GM12878 (cell line): ENCODE data around the gene POLG. TPM values are rescaled to one million over a fixed set of nuclear protein-coding genes. Genes with fewer than 3 reads are reported as not detected.

Experiments
- ATAC-seq: fragments of 200-7000 bp; cut with Tn5 transposase; 3 replicates; pipeline ENCODE4 v1.9.1; 2020; ENCODE audit warnings: mild to moderate bottlenecking, moderate library complexity
- BruUV-seq: library from RNA; stranded (reverse); fragments of 400-500 nt; replicated peaks from 2 replicates; lab custom pipeline; 2021; lab: Mats Ljungman, UMichigan
- CTCF ChIA-PET: fragments of 300-600 bp; sonication (Branson Sonifier 250); formaldehyde crosslinking; extraction: SDS; loops from one replicate; lab custom pipeline; 2021; ENCODE audit warnings: inconsistent platforms; lab: Yijun Ruan, JAX
- POLR2A ChIA-PET: fragments of 350-600 bp; formaldehyde crosslinking; extraction: SDS; loops from one replicate; lab custom pipeline; 2021; ENCODE audit warnings: inconsistent platforms; lab: Charles Lee
- RAD21 ChIA-PET: fragments of 300-600 bp; sonication (Branson Sonifier 250); formaldehyde crosslinking; loops from one replicate; lab custom pipeline; 2023; ENCODE audit warnings: antibody characterized with exemption; ENCODE audit not compliant: unreplicated experiment; lab: Charles Lee
- SMC1A ChIA-PET: fragments of 300-600 bp; sonication (Branson Sonifier 250); formaldehyde crosslinking; loops from one replicate; lab custom pipeline; 2023; ENCODE audit not compliant: unreplicated experiment, uncharacterized antibody; lab: Charles Lee
- DNase-seq: peaks from one replicate; pipeline ENCODE4 v3.0.0-alpha.2; 2011; ENCODE audit warnings: low read depth, low spot score
- FAIRE-seq: peaks from 3 replicates; lab custom pipeline; 2011; peaks lifted over from hg19 to GRCh38; lab: Jason Lieb, UNC
- H2AFZ ChIP-seq: 2 replicates; pipeline ENCODE4 v1.6.0; 2011; ENCODE audit warnings: low read depth, low read length, control low read depth; ENCODE audit not compliant: control insufficient read depth
- H3K27ac ChIP-seq: 2 replicates; pipeline ENCODE4 v1.5.1; 2011; ENCODE audit warnings: control low read depth; ENCODE audit not compliant: control insufficient read depth, insufficient read depth
- H3K27me3 ChIP-seq, 2 experiments: replicated peaks in 1 of 2; 2 replicates each; pipeline versions ENCODE4 v1.6.0 to v1.6.1; 2011; ENCODE audit warnings: low read length in 1 of 2; ENCODE audit not compliant: control insufficient read depth in 2 of 2, insufficient read depth in 2 of 2
- H3K36me3 ChIP-seq, 2 experiments: 2 replicates each; pipeline ENCODE4 v1.5.1; 2011; ENCODE audit warnings: low read length in 1 of 2; ENCODE audit not compliant: control insufficient read depth in 2 of 2, insufficient read depth in 2 of 2
- H3K4me1 ChIP-seq: 2 replicates; pipeline ENCODE4 v1.6.1; 2011; ENCODE audit warnings: mild to moderate bottlenecking, low read length, moderate library complexity, mixed read lengths; ENCODE audit not compliant: control insufficient read depth, insufficient read depth
- H3K4me2 ChIP-seq: 2 replicates; pipeline ENCODE4 v1.6.0; 2011; ENCODE audit warnings: control low read depth; ENCODE audit not compliant: control insufficient read depth, insufficient read depth
- H3K4me3 ChIP-seq: fragments of 200-600 bp; sonication (generic); 2 replicates; pipeline ENCODE4 v1.5.1; 2016
- H3K79me2 ChIP-seq: 2 replicates; pipeline ENCODE4 v1.6.0; 2011; ENCODE audit warnings: low read length; ENCODE audit not compliant: control insufficient read depth, insufficient read depth
- H3K9ac ChIP-seq: 2 replicates; pipeline ENCODE4 v1.8.0; 2011; ENCODE audit warnings: low read length, control low read depth, mixed read lengths; ENCODE audit not compliant: control insufficient read depth, insufficient read depth
- H3K9me3 ChIP-seq: replicated peaks from 3 replicates; pipeline ENCODE4 v1.5.1; 2011; ENCODE audit warnings: mild to moderate bottlenecking, low read length; ENCODE audit not compliant: control insufficient read depth, insufficient read depth
- H4K20me1 ChIP-seq: 2 replicates; pipeline ENCODE4 v1.6.0; 2011; ENCODE audit not compliant: control insufficient read depth, insufficient read depth
- BMI1 ChIP-seq: fragments of 450-650 bp; IDR thresholded peaks from 2 replicates; pipeline ENCODE4 v1.6.1; 2016; ENCODE audit warnings: mild to moderate bottlenecking, moderate library complexity, borderline replicate concordance
- CEBPB ChIP-seq, 2 experiments: fragments of 150-350 bp in 1 of 2; IDR thresholded peaks; 2 replicates each; pipeline ENCODE4 v1.6.1; 2012 to 2014; ENCODE audit warnings: low read depth in 2 of 2, low read length in 2 of 2, borderline replicate concordance in 1 of 2, inconsistent platforms in 1 of 2
- NBN ChIP-seq: fragments of 450-650 bp; IDR thresholded peaks from 2 replicates; pipeline ENCODE4 v1.6.1; 2016
- ZSCAN29 ChIP-seq: fragments of 450-650 bp; IDR thresholded peaks from 2 replicates; pipeline ENCODE4 v1.6.1; 2017; ENCODE audit warnings: mild to moderate bottlenecking, moderate library complexity
- WGBS: methylation state at CpG from one replicate; pipeline ENCODE4 v1.1.6; 2016; ENCODE audit warnings: low lambda C conversion rate; ENCODE audit not compliant: insufficient replicate concordance, insufficient coverage; ENCODE audit errors: missing lambda C conversion rate; 5-methylcytosine and 5-hydroxymethylcytosine counted together
- in situ Hi-C: fragments of 300-500 bp; cut with MboI; formaldehyde crosslinking; loops from 9 replicates; pipeline ENCODE4 v1.14.3; 2018; ENCODE audit warnings: mixed read lengths
- intact Hi-C: fragments of 100-400 bp; cut with micrococcal nuclease; formaldehyde crosslinking; loops from one replicate; pipeline ENCODE4 v1.14.2; 2022; ENCODE audit not compliant: unreplicated experiment
- polyA plus RNA-seq, 11 experiments: library from polyadenylated mRNA; depleted of rRNA in 4 of 11; unstranded in 6 of 11; stranded (reverse) in 5 of 11; fragments of >200 nt; fragmentation: Nextera tagmentation in 4 of 11; fragmentation: Illumina TruSeq in 1 of 11; extraction: Ambion mirVana in 4 of 11; extraction: Trizol in 1 of 11; gene quantifications; 1 replicate in 1 of 11; 2 replicates in 10 of 11; pipeline versions ENCODE4 v1.2.1 to v1.2.3, GENCODE V29; 2011 to 2016; ENCODE audit warnings: inconsistent platforms in 2 of 11, missing spikeins in 2 of 11, low read depth in 1 of 11
- total RNA-seq, 4 experiments: library from RNA; depleted of rRNA in 3 of 4; stranded (reverse); fragments of >200 nt in 3 of 4; fragmentation: Illumina TruSeq in 1 of 4; extraction: Trizol in 1 of 4; gene quantifications; 2 replicates each; pipeline versions ENCODE4 v1.2.1 to v1.2.3, GENCODE V29; 2013 to 2021
- TF ChIP-seq, protein P1 (sequence below): fragments of 450-650 bp; IDR thresholded peaks from 2 replicates; pipeline ENCODE4 v1.6.1; 2017; ENCODE audit warnings: mild to moderate bottlenecking, low read depth, inconsistent platforms; ENCODE audit not compliant: poor library complexity, severe bottlenecking

Gene POLG
- total and polyA plus RNA-seq, 10 of the 15 experiments (the other 5 are each of a cell fraction or from before 2014, with no cell fraction given) = 14.8 to 71.1 (median 33.0) TPM

GRCh38 chr15:89375093-89376005 lies 40.7 kb upstream of the POLG start:
- Histone ChIP-seq H3K79me2 (no peaks in the 10 kb centered on the region), H3K4me2 (no peak overlapping the region), H3K4me3 (no peak overlapping the region), H3K9ac (no peak overlapping the region), H3K27ac (no peak overlapping the region), H3K9me3 (no peaks in the 10 kb centered on the region; the same call in 2 of the 3 replicates)
- 7% methylated on average over 9 of the region's 9 CpGs for WGBS
- no peak for ATAC-seq
- POLR2A ChIA-PET = interaction anchor here (0.6 kb wide), 2 partner anchors 58 to 272 kb away, joined by 4 read pairs; no protein-coding TSS in a partner anchor
- in situ Hi-C loops (no loop called here), intact Hi-C loops (no loop called here)
- TF ChIP-seq NBN (no peak), CEBPB (IDR thresholded peaks at IDR 0.05; ENCODE audit: borderline replicate concordance in 1 of 2, low read depth in 2 of 2, low read length in 2 of 2) (no peak), BMI1 (no peak), ZSCAN29 (no peak)
- TF ChIP-seq, protein P1, sequence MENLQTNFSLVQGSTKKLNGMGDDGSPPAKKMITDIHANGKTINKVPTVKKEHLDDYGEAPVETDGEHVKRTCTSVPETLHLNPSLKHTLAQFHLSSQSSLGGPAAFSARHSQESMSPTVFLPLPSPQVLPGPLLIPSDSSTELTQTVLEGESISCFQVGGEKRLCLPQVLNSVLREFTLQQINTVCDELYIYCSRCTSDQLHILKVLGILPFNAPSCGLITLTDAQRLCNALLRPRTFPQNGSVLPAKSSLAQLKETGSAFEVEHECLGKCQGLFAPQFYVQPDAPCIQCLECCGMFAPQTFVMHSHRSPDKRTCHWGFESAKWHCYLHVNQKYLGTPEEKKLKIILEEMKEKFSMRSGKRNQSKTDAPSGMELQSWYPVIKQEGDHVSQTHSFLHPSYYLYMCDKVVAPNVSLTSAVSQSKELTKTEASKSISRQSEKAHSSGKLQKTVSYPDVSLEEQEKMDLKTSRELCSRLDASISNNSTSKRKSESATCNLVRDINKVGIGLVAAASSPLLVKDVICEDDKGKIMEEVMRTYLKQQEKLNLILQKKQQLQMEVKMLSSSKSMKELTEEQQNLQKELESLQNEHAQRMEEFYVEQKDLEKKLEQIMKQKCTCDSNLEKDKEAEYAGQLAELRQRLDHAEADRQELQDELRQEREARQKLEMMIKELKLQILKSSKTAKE = no peak
- TF ChIP-seq, all 136 proteins: peak for 0
- BruUV-seq = no TSS peak
- no peak overlapping the region for H2AFZ ChIP-seq
- H4K20me1 ChIP-seq = no peaks in the 10 kb centered on the region
- peaks cover 37 to 42% of the 10 kb centered on the region in 2 experiments for H3K27me3 ChIP-seq
- CTCF ChIA-PET = no interaction called here
- H3K4me1 ChIP-seq = no peaks in the 10 kb centered on the region
- no peak for DNase-seq
- no peak for FAIRE-seq
- no peaks in the 10 kb centered on the region for H3K36me3 ChIP-seq
- RAD21 ChIA-PET = interaction anchor here (0.6 kb wide), 1 partner anchor 95 kb away, joined by 3 read pairs; no protein-coding TSS in a partner anchor
- SMC1A ChIA-PET = interaction anchor here (0.6 kb wide), 1 partner anchor 55 kb away, joined by 3 read pairs; no protein-coding TSS in a partner anchor
